Calu3 (cell line): ENCODE results near the gene DMD. TPM values are rescaled to one million over a fixed set of nuclear protein-coding genes. Genes with fewer than 3 reads are reported as not detected.

Experiments
- BruUV-seq: library from RNA; stranded (reverse); fragments of 400-500 nt; replicated peaks from 2 replicates; lab custom pipeline; 2021; lab: Mats Ljungman, UMichigan
- CTCF ChIA-PET: fragments of 300-600 bp; sonication (Branson Sonifier 250); formaldehyde crosslinking; loops from one replicate; lab custom pipeline; 2022; ENCODE audit warnings: antibody characterized with exemption; lab: Charles Lee
- DNase-seq: peaks from one replicate; pipeline ENCODE4 v3.0.0; 2022
- H3K27ac Mint-ChIP-seq: one replicate; pipeline ENCODE4 v1.8.0; 2022; ENCODE audit warnings: mixed read lengths; ENCODE audit not compliant: unreplicated experiment
- H3K27me3 Mint-ChIP-seq: one replicate; pipeline ENCODE4 v1.8.0; 2022; ENCODE audit warnings: mixed read lengths; ENCODE audit not compliant: unreplicated experiment
- H3K36me3 Mint-ChIP-seq: one replicate; pipeline ENCODE4 v1.8.0; 2022; ENCODE audit warnings: mild to moderate bottlenecking, moderate library complexity, mixed read lengths; ENCODE audit not compliant: insufficient read depth, unreplicated experiment
- H3K4me1 Mint-ChIP-seq: one replicate; pipeline ENCODE4 v1.8.0; 2022; ENCODE audit warnings: mild to moderate bottlenecking, low read depth, mixed read lengths; ENCODE audit not compliant: unreplicated experiment
- H3K4me3 Mint-ChIP-seq: one replicate; pipeline ENCODE4 v1.8.0; 2022; ENCODE audit warnings: mild to moderate bottlenecking, low read depth, moderate library complexity, mixed read lengths; ENCODE audit not compliant: unreplicated experiment
- H3K9me3 Mint-ChIP-seq: one replicate; pipeline ENCODE4 v1.8.0; 2022; ENCODE audit warnings: low read depth, mixed read lengths; ENCODE audit not compliant: unreplicated experiment
- CTCF ChIP-seq: fragments of 200-600 bp; IDR thresholded peaks from one replicate; pipeline ENCODE4 v1.8.0; 2022; ENCODE audit warnings: antibody characterized with exemption; ENCODE audit not compliant: unreplicated experiment
- intact Hi-C: fragments of 100-400 bp; cut with micrococcal nuclease; formaldehyde crosslinking; loops from one replicate; pipeline ENCODE4 v1.10.0; 2022; ENCODE audit not compliant: unreplicated experiment
- total RNA-seq: library from RNA; stranded (reverse); gene quantifications from 2 replicates; pipeline ENCODE4 v1.2.3, GENCODE V29; 2022

Gene DMD
- total RNA-seq, 1 experiment from 2014 or later: 11.6 TPM

- H3K4me1 Mint-ChIP-seq: no peaks in the 10 kb centered on the region
- intact Hi-C loops: no loop called here
- peak; percentile 1 for DNase-seq
- no peaks in the 10 kb centered on the region for H3K27me3 Mint-ChIP-seq
- BruUV-seq: no TSS peak
- no peaks in the 10 kb centered on the region for H3K36me3 Mint-ChIP-seq
- CTCF ChIA-PET: no interaction called here
- no peak for TF ChIP-seq CTCF
- no peak overlapping the region for H3K27ac Mint-ChIP-seq
- no peaks in the 10 kb centered on the region for H3K9me3 Mint-ChIP-seq
- H3K4me3 Mint-ChIP-seq: no peak overlapping the region
Measured at GRCh38 chrX:32116047-32116446, 1095.3 kb downstream of the DMD start.

GRCh38 chrX:32087663-32088062, 1123.7 kb downstream of the DMD start:
- no peak for DNase-seq
- BruUV-seq: no TSS peak
- no peak overlapping the region for H3K4me3 Mint-ChIP-seq
- no peaks in the 10 kb centered on the region for H3K9me3 Mint-ChIP-seq
- no peak overlapping the region for H3K27ac Mint-ChIP-seq
- H3K27me3 Mint-ChIP-seq: no peaks in the 10 kb centered on the region
- intact Hi-C loops: no loop called here
- no peaks in the 10 kb centered on the region for H3K36me3 Mint-ChIP-seq
- CTCF ChIA-PET: no interaction called here
- no peak for TF ChIP-seq CTCF
- H3K4me1 Mint-ChIP-seq: no peaks in the 10 kb centered on the region

- H3K27ac Mint-ChIP-seq: no peak overlapping the region
- no peaks in the 10 kb centered on the region for H3K36me3 Mint-ChIP-seq
- intact Hi-C loops: no loop called here
- no TSS peak for BruUV-seq
- DNase-seq: no peak
- no peak for TF ChIP-seq CTCF
- no peak overlapping the region for H3K4me3 Mint-ChIP-seq
- CTCF ChIA-PET: no interaction called here
- H3K27me3 Mint-ChIP-seq: no peaks in the 10 kb centered on the region
- H3K4me1 Mint-ChIP-seq: no peaks in the 10 kb centered on the region
- peaks cover 2% of the 10 kb centered on the region for H3K9me3 Mint-ChIP-seq
Measured at GRCh38 chrX:32084757-32085156, 1126.6 kb downstream of the DMD start.

- H3K4me1 Mint-ChIP-seq: no peaks in the 10 kb centered on the region
- H3K27me3 Mint-ChIP-seq: no peaks in the 10 kb centered on the region
- CTCF ChIA-PET: no interaction called here
- DNase-seq: no peak
- no peak overlapping the region for H3K27ac Mint-ChIP-seq
- H3K4me3 Mint-ChIP-seq: no peak overlapping the region
- H3K36me3 Mint-ChIP-seq: no peaks in the 10 kb centered on the region
- no peak for TF ChIP-seq CTCF
- intact Hi-C loops: no loop called here
- BruUV-seq: no TSS peak
- no peaks in the 10 kb centered on the region for H3K9me3 Mint-ChIP-seq
Measured at GRCh38 chrX:32048285-32048684, 1163.1 kb downstream of the DMD start.
